HG02870 (cell line): ENCODE data around the gene WFDC12.

ENCODE experiments used
- ATAC-seq: cut with Tn5 transposase; IDR thresholded peaks from one replicate; pipeline ENCODE4 v1.9.1; 2021; ENCODE audit warnings: mild to moderate bottlenecking, moderate library complexity; ENCODE audit not compliant: unreplicated experiment

WFDC12 gene

DNA sequence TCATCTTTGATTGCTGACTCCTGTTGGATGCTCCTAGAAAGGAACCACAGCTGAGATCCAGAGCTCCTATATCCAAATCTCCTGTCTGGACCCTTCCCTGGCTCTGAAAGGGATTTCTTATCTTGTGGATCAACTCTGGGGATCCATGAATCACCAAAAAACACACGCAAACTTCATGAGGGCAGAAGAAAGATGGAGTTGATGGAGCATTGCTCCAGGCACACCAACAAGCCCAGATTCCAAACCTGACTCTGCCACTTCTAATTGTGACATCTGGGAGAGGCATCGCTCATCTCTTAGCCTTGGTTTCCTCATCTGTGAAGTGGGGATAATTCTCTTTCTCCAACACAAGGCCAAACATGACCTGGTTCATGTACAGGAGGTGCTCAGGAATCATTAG lies 30.1 kb downstream of the WFDC12 start:
- no peak for ATAC-seq

DNA sequence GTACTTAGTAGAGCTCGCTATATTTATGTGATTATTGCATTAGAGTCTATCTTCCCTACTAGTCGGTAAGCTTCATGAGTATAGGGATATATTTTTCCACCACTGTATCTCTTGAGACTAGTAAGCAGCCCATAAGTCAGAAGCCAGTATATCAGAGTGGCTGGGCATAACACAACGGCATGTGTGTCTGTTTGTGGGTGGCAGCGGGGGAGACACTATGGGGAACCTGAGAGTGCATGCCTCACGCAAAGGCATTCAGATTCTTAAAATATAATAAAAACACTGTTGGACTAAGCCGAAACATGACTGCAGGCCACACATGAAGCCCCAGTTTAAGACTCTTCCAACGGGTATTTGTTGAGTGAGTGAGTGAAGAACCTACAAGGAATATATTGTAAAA lies 31.4 kb downstream of the WFDC12 start:
- ATAC-seq, result no peak

DNA sequence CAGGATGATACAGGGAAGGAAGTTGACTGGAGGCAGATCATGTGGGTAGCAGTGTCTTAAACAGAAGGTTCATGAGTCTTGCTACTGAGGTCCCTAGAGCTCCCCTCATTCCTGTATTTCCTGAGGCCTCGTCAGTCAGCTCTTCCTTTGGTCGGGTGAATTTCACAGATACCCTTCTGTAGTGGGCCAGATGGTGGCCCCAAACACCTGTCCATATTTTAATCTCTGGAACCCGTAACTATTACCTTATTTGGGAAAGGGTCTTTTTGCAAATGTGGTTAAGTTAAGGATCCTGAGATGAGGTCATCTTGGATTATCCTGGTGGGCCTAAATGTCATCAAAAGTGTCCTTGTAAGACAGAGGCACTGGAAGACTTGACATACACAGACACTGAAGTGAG lies 32.9 kb downstream of the WFDC12 start:
- no peak for ATAC-seq

DNA sequence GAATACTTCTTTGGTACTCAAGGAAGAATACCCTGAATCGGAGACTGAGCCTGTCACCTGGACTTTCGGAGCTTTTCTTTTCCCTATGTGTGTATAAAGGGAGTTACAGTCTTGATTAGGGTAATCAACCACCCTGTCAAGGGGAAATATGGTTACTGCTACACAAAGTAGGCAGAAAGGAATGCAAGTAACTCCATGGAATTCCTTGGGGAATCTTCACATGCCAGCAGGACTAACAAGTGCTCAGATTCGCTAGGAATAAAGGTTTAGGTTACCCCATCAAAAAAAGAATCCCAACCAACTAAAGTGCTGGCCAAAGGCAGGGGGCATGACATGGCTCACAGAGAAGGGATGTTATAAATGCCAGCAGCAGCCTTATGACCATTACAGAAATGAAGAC lies 33.8 kb downstream of the WFDC12 start:
- ATAC-seq, result no peak

DNA sequence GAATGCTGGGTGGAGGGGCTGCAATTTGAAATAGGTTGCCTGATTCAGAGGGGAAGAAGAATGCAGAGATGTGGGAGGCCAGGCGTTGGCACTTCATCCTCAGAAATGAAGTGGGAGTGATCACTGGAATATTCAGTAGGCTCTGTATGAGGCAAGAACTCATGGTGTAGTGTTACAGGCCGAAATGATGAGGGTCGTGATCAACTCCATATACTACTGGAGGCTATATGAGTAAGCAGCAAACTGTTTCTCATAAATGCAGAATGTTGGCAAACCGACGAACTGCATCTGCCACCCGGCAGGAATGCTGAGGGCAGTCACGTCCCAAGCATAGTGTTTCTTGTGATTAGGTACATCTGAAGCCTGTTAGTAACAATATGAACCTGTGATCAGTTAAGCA lies 36.0 kb downstream of the WFDC12 start:
- ATAC-seq, result no peak

DNA sequence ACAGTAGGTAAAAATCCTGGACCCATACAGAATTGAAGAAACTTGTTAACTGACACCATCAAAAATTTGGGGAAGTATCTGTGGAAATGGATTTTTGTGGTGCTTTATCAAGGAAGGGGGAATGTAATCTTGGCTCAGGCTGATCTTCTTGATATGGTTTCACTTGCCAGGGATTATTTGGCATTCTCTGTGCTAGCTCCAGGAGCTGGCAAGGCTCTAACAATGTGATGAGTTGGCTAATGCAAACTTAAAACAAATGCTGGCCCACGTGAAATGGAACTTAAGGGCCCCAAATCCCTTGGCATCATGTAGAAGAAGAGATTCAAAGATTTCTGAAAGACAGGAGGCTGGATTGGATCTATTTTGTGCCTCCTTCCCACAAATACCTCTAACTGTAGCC lies 36.5 kb downstream of the WFDC12 start:
- no peak for ATAC-seq

DNA sequence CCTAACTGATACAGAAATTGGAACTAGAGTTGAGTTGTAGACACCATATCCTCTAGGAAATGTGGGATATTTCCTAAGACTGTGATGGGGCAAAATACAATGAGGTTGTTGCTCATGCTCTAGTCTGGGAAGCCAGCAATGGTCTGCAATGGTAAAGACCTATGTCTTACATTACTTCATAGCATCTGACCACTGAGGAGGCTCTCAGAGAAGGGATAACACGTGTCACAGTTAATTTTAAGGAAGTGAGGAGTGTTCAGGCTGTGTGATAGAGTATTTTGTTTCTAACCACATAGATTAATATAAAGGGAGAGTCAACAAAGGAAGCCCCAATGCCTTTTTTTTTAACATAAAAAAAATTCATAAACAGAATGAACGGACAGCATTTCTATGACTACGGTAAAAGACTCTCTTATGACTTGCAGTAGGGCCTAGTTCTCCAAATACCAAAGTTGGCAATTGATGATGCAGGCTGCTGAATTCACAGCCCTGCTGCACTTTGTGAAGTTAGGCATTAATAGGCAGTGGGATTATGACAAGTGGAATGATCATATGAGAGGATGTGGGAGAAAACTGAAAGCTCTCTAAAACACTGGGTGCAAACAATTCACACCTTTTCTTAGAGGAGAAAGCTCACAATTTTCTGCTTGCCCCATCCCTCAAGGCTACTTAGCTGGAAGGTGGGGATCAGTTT lies 37.0 kb downstream of the WFDC12 start:
- no peak for ATAC-seq

DNA sequence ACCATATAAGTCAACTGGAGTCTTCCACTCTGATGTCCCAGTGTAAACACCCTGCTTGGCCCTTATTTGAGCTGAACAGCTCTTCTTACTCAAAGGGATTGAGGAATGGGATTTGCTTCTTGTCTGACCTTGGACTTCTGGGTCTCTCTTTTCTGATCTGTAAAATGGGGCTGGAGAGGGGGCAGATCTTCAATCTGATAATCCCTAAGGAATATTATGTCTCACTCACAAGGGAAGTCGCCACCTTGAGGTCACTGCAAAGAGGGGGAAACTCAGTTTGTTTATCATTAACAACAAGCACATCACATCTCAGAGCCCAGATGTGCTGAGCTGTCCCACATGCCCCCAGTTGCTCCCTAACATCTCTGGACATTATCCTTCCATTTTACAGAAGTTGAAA lies 38.4 kb downstream of the WFDC12 start:
- ATAC-seq, result no peak

DNA sequence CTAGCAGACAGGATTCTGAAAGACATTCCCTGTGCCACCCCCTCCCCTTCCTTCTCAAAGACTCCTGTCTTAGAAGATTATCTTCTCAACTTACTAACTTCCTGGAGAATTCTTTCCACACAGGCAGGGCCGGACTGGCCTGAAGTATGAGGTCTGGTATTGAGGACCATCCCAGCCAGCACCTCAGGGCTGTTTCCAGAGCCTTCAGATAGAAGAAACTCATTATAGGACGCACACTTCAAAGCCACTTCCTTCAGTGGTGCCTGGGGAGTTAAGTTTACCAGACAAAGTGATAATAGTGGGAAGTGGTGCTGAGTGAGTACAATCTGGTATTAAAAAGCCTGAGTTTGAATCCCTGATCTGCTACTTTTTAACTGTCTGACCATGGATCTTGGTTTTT lies 39.0 kb downstream of the WFDC12 start:
- no peak for ATAC-seq

DNA sequence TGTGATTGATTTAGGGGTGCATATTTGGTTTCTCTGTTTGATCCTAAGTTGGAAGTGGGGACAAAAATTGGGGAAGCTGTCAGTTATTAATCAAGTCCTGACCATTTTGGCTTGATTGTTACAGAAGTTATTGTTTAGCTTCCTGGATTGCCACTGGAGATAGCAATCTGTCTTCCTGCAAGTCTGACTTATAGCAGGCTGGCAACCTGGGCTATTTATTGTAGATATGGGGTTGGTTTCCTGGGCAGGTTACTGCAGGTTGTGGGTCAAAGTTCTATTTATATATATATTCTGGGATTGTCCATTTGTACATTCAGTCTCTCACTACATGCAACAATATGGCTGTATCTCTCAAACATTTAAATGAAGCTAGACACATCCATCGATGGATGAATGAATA lies 41.1 kb downstream of the WFDC12 start:
- ATAC-seq, result no peak

DNA sequence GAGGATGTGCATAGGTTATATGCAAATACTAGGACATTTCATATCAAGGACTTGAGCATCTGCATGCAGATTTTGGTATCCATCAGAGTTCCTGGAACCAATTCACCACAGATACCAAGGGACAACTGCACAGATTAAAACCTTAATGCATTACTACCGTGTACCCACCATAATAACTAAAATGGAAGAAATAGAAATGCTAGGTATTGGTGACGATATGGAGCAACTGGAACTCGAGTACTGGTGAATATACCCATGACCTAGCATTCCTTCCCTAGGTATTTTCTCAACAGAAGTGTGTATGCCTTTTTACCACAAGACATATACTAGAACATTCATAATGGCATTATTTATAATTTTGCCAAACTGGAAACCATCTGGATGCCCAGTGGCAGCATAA lies 41.8 kb downstream of the WFDC12 start:
- ATAC-seq, result no peak

DNA sequence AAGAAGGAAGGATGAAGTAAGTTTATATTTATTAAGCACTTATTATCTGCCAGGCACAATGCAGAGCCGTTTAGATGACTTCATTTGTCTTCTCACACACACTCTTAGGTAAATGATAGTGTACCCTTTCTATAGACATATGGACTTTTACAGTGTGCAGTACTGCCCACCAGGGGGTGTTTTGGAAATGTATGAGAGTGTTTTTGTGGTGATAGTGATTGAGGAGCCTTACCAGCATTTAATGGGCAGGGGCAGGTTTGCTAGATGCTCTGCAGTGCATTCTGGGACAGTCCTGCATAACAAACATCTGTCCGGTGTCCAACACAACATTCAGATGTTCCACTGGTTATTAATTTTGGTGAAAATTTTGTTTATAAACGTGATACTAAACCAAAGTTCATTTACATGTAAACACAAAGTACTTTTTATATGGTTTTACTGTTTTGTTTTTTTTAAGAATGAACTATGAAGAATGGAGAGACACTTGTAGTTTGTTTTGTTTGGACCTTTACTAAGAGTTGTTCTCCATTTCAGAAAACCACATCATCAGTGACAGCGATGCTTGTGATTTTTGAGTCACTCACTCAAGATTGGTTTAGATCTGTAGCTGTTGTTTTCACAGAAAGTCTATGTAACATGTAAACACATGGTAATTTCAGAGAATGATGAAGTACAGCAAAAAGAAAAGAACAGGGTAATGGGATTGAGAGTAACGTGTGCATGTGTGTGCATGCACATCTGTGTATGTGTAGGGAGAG lies 43.2 kb downstream of the WFDC12 start:
- ATAC-seq, result no peak

DNA sequence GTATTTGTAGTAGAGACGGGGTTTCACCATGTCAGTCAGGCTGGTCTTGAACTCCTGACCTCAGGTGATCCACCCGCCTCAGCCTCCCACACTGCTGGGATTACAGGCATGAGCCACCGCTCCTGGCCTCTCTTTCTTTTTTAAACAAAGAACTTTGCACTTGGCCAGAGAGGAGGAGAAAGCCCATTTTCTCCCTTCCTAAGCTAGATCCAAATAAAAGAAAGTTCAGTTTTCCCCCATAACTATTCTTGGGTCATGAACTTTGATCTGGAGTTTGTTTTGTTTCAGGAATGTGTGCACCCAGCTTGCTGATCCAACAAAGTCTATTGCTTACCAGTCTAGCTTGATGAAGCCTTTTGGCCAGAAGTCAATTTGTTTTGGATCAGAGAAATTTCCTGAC lies 46.7 kb downstream of the WFDC12 start:
- no peak for ATAC-seq
